GM19239 (cell line): Measurements from ENCODE around the gene PNPLA5.

ENCODE experiments used
- DNase-seq: peaks from one replicate; pipeline ENCODE4 v3.0.0; 2011; ENCODE audit warnings: low spot score; ENCODE audit not compliant: insufficient read length
- FAIRE-seq: peaks from 2 replicates; lab custom pipeline; 2011; peaks lifted over from hg19 to GRCh38; lab: Jason Lieb, UNC

The PNPLA5 gene

GRCh38 chr22:43843783-43844530, 47.9 kb downstream of the PNPLA5 start:
- FAIRE-seq (no peak), DNase-seq (no peak)

- DNase-seq: no peak
- FAIRE-seq: no peak
Measured at GRCh38 chr22:43841742-43842141, 50.1 kb downstream of the PNPLA5 start.

GRCh38 chr22:43840851-43841250, 51.0 kb downstream of the PNPLA5 start:
- no peak for FAIRE-seq
- DNase-seq: no peak

GRCh38 chr22:43840431-43840830, 51.4 kb downstream of the PNPLA5 start:
- DNase-seq (no peak), FAIRE-seq (no peak)

GRCh38 chr22:43839781-43840180, 52.0 kb downstream of the PNPLA5 start:
- FAIRE-seq (no peak), DNase-seq (no peak)

GRCh38 chr22:43838571-43839307, 53.1 kb downstream of the PNPLA5 start:
- FAIRE-seq (no peak), DNase-seq (no peak)

GRCh38 chr22:43838161-43838560, 53.7 kb downstream of the PNPLA5 start:
- no peak for DNase-seq
- FAIRE-seq: no peak

- DNase-seq (no peak), FAIRE-seq (no peak)
Measured at GRCh38 chr22:43837666-43838065, 54.1 kb downstream of the PNPLA5 start.

- FAIRE-seq: no peak
- DNase-seq: no peak
Measured at GRCh38 chr22:43835736-43836135, 56.1 kb downstream of the PNPLA5 start.

GRCh38 chr22:43835166-43835565, 56.6 kb downstream of the PNPLA5 start:
- no peak for DNase-seq
- no peak for FAIRE-seq

- no peak for FAIRE-seq
- no peak for DNase-seq
Measured at GRCh38 chr22:43833286-43834240, 58.2 kb downstream of the PNPLA5 start.

- no peak for FAIRE-seq
Measured at GRCh38 chr22:43832393-43833265, 59.2 kb downstream of the PNPLA5 start.

GRCh38 chr22:43831561-43832392, 60.0 kb downstream of the PNPLA5 start:
- DNase-seq (no peak), FAIRE-seq (no peak)

More at GRCh38 chr22:43832393-43833265, 59.2 kb downstream of the PNPLA5 start:
- DNase-seq: no peak

- no peak for DNase-seq
- FAIRE-seq: no peak
Measured at GRCh38 chr22:43830931-43831560, 60.8 kb downstream of the PNPLA5 start.

GRCh38 chr22:43829904-43830851, 61.6 kb downstream of the PNPLA5 start:
- DNase-seq (no peak), FAIRE-seq (no peak)
